Measurements from ENCODE around the gene OAF. TPM values are rescaled to one million over a fixed set of nuclear protein-coding genes. Genes with fewer than 3 reads are reported as not detected.

OAF gene
- total RNA-seq, 2 donors from 2014 or later: 1.7 to 3.6 TPM

- Histone ChIP-seq H3K9me3 (ENCODE audit: control insufficient read depth, low read length) (no peaks in the 10 kb centered on the region), H3K27me3 (ENCODE audit: control insufficient read depth, insufficient read depth, low read length, poor library complexity, severe bottlenecking) (peaks cover 27% of the 10 kb centered on the region), H3K9ac (ENCODE audit: extremely low read depth, low read length, poor library complexity, severe bottlenecking) (no peak overlapping the region), H3K4me1 (ENCODE audit: control insufficient read depth, insufficient read depth, low read length) (no peaks in the 10 kb centered on the region), H3K27ac (ENCODE audit: low read depth, low read length) (no peak overlapping the region), H3K36me3 (ENCODE audit: control insufficient read depth, insufficient read depth, low read length) (no peaks in the 10 kb centered on the region), H3K4me3 (ENCODE audit: low read length) (no peak overlapping the region)
- Mint-ChIP-seq H3K4me1 (peaks cover 3% of the 10 kb centered on the region), H3K27me3 (ENCODE audit: insufficient read depth) (peaks cover 45% of the 10 kb centered on the region), H3K9me3 (no peaks in the 10 kb centered on the region), H3K36me3 (ENCODE audit: low read depth) (no peaks in the 10 kb centered on the region), H3K27ac (no peak overlapping the region), H3K4me3 (no peak overlapping the region)
- WGBS, 2 experiments (ENCODE audit: insufficient coverage in 1 of 2, insufficient read length in 1 of 2): 13 to 14% methylated on average over 2 to 8 of the region's 8 CpGs
- TF ChIP-seq, protein P1, sequence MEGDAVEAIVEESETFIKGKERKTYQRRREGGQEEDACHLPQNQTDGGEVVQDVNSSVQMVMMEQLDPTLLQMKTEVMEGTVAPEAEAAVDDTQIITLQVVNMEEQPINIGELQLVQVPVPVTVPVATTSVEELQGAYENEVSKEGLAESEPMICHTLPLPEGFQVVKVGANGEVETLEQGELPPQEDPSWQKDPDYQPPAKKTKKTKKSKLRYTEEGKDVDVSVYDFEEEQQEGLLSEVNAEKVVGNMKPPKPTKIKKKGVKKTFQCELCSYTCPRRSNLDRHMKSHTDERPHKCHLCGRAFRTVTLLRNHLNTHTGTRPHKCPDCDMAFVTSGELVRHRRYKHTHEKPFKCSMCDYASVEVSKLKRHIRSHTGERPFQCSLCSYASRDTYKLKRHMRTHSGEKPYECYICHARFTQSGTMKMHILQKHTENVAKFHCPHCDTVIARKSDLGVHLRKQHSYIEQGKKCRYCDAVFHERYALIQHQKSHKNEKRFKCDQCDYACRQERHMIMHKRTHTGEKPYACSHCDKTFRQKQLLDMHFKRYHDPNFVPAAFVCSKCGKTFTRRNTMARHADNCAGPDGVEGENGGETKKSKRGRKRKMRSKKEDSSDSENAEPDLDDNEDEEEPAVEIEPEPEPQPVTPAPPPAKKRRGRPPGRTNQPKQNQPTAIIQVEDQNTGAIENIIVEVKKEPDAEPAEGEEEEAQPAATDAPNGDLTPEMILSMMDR (conservative IDR thresholded peaks at IDR 0.05): peak; percentile 94
- peak; percentile 97 for DNase-seq
Measured at GRCh38 chr11:120235024-120235628, 24.3 kb downstream of the OAF start.

DNA sequence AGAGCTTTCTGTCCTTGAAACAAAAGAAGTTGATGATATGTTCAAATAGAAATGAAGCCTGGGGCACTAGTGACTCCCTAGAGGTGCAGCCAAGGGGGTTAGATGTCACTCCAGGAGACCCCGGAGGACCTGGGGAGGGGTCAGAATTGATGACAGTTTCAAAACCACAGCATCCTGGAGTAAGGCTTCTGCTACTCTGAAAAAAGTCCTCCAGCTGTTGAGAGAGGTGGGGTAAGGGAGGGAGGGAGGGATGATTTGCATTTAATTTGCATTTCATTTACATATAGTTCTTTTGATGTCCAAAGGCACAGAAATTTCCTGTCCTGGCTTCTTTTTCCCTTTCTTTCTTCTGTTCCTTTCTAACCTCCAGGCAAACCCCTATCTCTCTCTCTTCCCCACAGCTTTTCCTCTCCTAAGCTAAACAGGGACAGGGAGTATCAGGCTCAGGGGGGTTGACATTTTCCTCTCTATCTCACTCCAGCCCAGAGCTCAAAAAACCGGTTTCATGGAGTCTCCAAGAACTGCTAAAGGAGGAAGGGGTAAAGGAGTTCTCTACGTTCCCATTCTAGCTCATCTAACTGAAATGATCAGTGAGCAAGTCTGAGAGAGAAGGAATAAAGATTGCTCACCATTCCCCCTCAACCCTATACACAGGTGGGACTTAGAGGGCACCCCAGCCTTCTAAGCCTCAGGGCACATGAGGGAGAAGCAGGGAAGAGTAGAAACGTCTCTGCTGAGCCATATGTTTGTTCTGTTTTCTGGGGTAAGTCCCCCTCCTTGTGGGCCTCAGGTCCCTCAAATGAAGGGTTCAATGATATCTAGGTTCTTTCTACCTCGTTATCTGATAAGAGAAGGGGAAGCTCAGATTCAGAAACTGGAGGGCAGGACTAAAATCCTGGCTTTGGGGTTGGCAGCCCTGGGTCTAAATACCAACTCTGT, 25.6 kb downstream of the OAF start:
- Histone ChIP-seq H3K27me3 (ENCODE audit: control insufficient read depth, insufficient read depth, low read length, poor library complexity, severe bottlenecking) (peaks cover 40% of the 10 kb centered on the region), H3K4me3 (ENCODE audit: low read length) (no peak overlapping the region), H3K9me3 (ENCODE audit: control insufficient read depth, low read length) (no peaks in the 10 kb centered on the region), H3K27ac (ENCODE audit: low read depth, low read length) (no peak overlapping the region), H3K9ac (ENCODE audit: extremely low read depth, low read length, poor library complexity, severe bottlenecking) (no peak overlapping the region), H3K36me3 (ENCODE audit: control insufficient read depth, insufficient read depth, low read length) (no peaks in the 10 kb centered on the region), H3K4me1 (ENCODE audit: control insufficient read depth, insufficient read depth, low read length) (no peaks in the 10 kb centered on the region)
- Mint-ChIP-seq H3K36me3 (ENCODE audit: low read depth) (no peaks in the 10 kb centered on the region), H3K27ac (peak overlapping the region; percentile 98), H3K4me3 (no peak overlapping the region), H3K9me3 (no peaks in the 10 kb centered on the region), H3K27me3 (ENCODE audit: insufficient read depth) (peaks cover 56% of the 10 kb centered on the region), H3K4me1 (peaks cover 3% of the 10 kb centered on the region)
- peak; percentile 83 for DNase-seq
- WGBS, 2 experiments (ENCODE audit: insufficient coverage in 1 of 2, insufficient read length in 1 of 2): 48 to 58% methylated on average over 3 to 5 of the region's 5 CpGs
- TF ChIP-seq, protein P1 (conservative IDR thresholded peaks at IDR 0.05): no peak

- Mint-ChIP-seq H3K27ac (no peak overlapping the region), H3K36me3 (ENCODE audit: low read depth) (no peaks in the 10 kb centered on the region), H3K27me3 (ENCODE audit: insufficient read depth) (peaks cover 62% of the 10 kb centered on the region)
Measured at GRCh38 chr11:120238968-120239620, 28.3 kb downstream of the OAF start.

More at GRCh38 chr11:120238968-120239620, 28.3 kb downstream of the OAF start:
- no peaks in the 10 kb centered on the region for H3K36me3 ChIP-seq (ENCODE audit: control insufficient read depth, insufficient read depth, low read length)
- H3K9me3 ChIP-seq (ENCODE audit: control insufficient read depth, low read length): no peaks in the 10 kb centered on the region
- H3K4me3 ChIP-seq (ENCODE audit: low read length): no peak overlapping the region
- WGBS, 2 experiments (ENCODE audit: insufficient coverage in 1 of 2, insufficient read length in 1 of 2): 93 to 94% methylated on average over 10 to 11 of the region's 11 CpGs
- H3K4me3 Mint-ChIP-seq: peak overlapping the region; percentile 46
- no peaks in the 10 kb centered on the region for H3K4me1 ChIP-seq (ENCODE audit: control insufficient read depth, insufficient read depth, low read length)
- H3K4me1 Mint-ChIP-seq: peaks cover 10% of the 10 kb centered on the region
- no peak overlapping the region for H3K27ac ChIP-seq (ENCODE audit: low read depth, low read length)
- H3K9me3 Mint-ChIP-seq: no peaks in the 10 kb centered on the region
- TF ChIP-seq, protein P1 (conservative IDR thresholded peaks at IDR 0.05): no peak
- no peak overlapping the region for H3K9ac ChIP-seq (ENCODE audit: extremely low read depth, low read length, poor library complexity, severe bottlenecking)
- H3K27me3 ChIP-seq (ENCODE audit: control insufficient read depth, insufficient read depth, low read length, poor library complexity, severe bottlenecking): peaks cover 42% of the 10 kb centered on the region
- DNase-seq: no peak
